GM21360 (cell line): ENCODE results near the gene ARHGAP10.
"Not testable (repeated sequence)": the region's sequence is repeated elsewhere in the genome, so short reads cannot be mapped to it uniquely, and the experiment has no call there.

Experiments
- ATAC-seq: cut with Tn5 transposase; IDR thresholded peaks from one replicate; pipeline ENCODE4 v1.9.1; 2021; ENCODE audit warnings: mild to moderate bottlenecking, moderate library complexity; ENCODE audit not compliant: unreplicated experiment

The ARHGAP10 gene

GRCh38 chr4:147891476-147892115 is 159.7 kb downstream of the ARHGAP10 start:
- ATAC-seq: no peak

DNA sequence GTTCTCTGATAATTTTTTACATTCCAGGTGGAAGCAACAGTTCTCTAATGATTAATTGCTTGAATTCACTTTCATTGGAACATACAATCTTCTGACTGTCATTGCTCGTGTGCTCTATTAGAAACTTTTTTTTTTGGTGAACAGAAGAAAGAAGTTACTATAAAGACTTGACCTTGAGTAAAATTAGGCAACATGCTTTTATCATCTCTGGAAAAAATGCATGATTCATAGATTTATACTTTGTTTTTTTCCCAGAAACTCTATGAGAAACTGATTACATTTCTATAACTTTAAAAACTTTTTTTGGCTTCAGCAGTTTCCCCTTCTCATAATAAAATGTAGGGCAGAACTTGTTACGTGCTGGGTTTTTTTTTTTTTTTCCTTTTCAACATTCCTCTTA is 167.6 kb downstream of the ARHGAP10 start:
- no peak for ATAC-seq

DNA sequence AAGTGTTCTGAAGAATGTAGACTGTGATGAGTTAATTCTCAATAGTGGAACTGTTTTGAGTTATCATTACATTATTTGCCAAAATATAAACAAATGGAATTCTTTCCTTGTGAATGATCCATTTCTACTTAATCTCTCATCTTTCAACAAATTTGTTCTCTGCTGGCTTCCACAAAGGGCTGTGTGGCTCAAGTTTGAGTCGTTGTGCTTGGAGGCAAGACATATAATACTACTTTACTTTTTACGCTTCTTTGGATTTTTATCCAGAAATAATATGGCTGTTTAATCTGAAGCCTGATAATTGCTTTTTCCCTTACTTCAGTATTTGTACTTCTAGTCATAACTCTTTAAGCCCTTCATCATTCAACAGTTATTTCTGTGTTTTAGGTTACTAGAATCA is 169.5 kb downstream of the ARHGAP10 start:
- no peak for ATAC-seq

DNA sequence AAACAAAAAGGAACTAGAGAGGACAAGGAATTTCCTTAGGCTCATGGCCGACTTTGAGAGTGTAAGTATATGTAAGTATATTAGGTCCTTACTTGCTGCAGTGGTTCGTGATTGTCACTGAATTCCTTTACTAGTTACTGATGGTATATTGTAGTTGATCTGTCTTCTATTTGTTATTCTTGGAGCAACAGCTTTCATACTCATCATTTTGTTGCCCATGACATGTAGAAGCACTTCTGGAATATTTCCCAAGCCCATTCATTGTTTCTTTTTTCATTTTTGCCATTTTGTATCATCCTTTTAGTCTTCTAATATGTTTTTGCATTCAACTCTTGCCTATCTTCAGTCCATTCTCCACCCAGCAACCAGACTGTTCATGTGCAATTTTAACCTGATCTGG is 170.0 kb downstream of the ARHGAP10 start:
- ATAC-seq: no peak

DNA sequence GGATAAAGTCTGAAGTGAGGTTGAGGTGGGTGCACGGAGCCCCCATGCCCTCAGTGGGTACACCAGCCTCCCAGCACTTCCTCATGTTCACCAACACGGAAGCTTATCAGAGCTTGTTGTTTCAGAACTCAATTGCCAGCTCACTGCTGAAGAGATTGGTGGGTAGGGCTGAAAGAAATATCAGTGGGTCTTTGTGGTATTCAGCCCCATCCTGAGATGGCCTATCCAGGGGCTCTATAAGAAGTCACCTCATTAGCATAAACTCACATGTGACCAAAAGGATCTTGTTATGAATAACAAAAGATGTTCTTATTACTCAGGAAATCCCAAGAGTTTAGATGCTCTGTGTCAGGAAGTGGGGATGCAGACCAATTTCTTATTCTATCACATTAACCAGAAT is 177.3 kb downstream of the ARHGAP10 start:
- no peak for ATAC-seq

DNA sequence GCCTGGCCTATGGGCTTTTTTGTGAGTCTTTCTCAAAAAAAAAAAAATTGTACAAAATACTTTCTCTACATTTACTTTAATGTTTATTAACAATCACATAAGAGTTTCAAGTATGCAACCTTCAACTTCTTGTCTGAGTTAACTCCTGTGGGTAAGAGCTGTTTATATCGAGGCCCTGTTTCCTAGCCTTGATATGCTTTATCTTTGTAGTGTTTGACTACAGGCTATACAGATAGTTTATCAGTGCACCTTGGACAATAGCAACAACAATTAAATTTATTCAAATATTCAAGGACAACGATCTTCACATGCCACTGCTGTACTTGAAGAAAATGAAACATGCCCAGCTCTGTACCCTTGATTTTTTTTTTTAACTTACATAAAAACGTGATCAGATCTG is 178.4 kb downstream of the ARHGAP10 start:
- ATAC-seq: no peak

DNA sequence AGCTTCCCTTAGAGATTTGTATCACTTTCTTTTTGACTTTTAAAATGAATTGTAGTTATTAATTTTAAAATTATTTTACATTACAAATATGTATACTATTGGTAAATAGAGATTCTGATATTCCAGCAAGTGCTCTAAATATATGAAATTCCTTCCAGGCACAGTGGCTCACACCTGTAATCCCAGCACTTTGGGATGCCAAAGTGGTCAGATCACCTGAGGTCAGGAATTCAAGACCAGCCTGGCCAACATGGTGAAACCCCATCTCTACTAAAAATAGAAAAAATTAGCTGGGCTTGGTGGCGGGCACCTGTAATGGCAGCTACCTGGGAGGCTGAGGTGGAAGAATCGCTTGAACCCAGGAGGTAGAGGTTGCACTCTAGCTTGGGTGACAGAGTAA is 180.2 kb downstream of the ARHGAP10 start:
- not testable (repeated sequence) for ATAC-seq

GRCh38 chr4:147913137-147913536 is 181.2 kb downstream of the ARHGAP10 start:
- ATAC-seq: no peak

DNA sequence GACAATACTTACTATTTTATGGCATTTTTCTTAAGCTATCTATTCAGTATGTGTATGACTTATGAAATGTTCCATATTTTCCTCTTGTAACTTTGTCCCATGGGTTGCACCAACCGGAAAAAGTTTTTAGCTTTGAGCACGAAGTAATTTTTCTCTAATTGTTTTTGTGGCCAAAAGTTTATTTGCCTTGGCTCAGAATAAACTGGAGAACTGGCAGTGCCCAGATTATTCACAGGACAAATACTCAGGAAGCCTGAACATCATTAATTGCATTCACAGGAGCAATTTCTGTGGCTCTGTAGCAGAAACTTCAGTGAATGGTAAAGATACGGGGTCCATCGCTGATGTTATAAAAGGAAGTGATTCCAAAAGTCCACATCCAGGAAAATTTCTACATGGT is 184.5 kb downstream of the ARHGAP10 start:
- ATAC-seq: no peak

DNA sequence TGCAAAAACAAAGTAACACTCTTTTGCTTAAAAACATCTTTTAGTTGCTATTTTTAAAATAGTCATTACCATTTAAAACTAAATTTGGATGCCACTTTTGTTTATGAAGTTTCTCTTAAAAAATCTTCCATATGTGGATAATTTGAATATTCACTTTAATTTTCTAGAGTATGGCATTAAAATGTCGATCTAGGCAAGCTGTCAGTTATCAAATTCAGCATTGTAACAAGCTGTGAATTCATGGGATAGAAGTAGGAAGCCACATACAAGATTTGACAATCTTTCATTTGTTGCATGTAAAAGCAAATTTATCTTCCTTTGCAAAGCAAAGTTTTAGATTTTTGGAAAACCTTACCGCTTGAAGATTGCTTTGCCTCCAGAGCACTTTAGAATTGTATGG is 191.5 kb downstream of the ARHGAP10 start:
- no peak for ATAC-seq

DNA sequence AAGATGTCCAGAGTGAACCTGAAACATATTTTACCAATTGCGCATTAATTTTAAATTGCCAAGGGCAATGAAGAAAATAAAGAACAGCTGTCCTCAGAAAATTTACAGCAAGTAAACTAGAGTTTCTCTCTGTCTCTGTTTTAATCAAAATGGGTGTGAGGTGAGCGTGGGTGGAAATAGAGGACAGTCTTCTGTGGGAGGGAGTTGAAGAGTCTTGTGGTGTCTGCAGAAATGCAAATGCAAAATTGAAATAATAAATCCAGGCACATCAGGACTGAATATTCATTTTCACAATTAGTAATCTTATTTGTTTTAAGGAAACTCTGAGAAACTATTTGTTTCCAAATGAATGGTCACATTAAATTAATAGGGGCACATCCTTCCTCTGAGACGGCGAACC is 192.0 kb downstream of the ARHGAP10 start:
- ATAC-seq: no peak

DNA sequence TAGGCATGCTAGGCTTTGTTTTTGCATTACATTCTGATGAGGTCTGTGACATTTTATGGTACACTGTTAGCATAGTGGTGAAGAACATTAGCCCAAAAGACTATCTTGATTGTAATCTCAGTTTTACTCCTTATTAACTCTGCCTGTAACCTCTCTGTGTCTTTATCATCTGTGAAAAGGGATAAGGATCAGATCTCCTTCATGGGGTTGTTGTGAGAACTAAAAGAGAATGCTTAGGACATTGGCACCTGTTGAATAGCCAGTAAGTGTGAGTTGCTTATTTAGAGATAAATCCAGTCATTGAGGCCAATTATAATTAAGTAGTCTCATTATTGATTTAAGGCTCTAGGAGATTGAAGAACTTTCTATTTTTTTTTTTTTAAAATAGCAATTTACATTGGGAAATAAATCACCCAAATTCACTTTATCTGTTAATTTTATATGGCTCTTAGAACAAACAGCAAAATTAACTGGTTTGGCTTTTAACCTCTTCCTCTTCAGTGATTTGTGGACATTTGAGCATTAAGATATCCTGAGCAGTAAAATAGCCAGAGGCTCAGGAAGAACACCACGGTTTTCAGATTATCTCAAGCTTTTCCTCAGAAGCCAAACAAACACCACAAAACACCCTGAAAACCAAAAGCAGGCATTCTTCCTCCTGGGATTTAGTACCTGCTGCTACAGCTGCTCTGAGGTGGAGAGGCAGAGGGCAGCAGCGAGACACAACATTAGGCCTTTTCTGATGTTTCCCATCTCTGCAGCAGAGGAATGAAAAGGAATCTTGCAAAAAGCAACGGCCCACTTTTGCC is 192.9 kb downstream of the ARHGAP10 start:
- no peak for ATAC-seq

GRCh38 chr4:147927377-147928137 is 195.7 kb downstream of the ARHGAP10 start:
- ATAC-seq: no peak

GRCh38 chr4:147928400-147928799 is 196.5 kb downstream of the ARHGAP10 start:
- ATAC-seq: no peak

GRCh38 chr4:147929746-147930145 is 197.9 kb downstream of the ARHGAP10 start:
- no peak for ATAC-seq

DNA sequence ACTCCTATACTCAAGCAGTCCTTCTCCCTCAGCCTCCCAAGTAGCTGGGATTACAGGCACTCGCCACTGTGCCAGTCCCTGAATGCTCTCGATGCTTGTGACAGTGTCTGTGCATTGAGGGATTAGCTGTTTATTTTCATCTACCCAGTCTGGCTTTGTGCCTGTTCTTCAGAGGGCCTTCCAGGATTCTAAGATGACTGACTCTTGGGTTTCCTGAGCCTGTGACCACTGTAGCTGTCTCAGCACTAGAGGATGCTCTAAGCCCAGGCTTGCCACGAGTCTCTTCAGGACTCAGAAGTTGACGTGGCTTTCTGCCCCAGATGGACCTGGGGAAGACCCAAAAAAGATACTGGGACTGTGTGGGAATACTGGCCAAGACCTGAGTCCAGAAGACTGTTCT is 201.4 kb downstream of the ARHGAP10 start:
- no peak for ATAC-seq

DNA sequence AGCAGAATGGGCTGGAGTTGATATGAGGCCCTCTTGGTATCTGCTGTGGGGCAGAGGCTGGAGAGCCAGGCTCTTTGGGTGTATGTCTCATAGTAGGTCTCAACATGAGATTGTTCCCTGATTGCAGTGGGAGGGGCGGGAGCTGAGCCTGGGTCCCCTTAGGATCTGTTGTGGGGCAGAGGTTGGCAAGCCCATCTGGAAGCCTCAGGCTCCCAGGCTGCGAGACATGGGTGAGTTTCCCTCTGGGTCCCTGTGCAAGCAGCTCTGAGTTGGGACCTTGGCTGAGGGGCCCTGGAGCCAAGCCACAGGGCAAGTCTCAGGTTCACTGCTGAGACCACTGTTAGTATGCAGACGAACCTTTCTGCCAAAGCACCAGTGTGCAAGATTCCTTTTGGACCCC is 201.9 kb downstream of the ARHGAP10 start:
- no peak for ATAC-seq

GRCh38 chr4:147938496-147938895 is 206.6 kb downstream of the ARHGAP10 start:
- no peak for ATAC-seq

- no peak for ATAC-seq
Measured at GRCh38 chr4:147940171-147940570, 208.3 kb downstream of the ARHGAP10 start.

DNA sequence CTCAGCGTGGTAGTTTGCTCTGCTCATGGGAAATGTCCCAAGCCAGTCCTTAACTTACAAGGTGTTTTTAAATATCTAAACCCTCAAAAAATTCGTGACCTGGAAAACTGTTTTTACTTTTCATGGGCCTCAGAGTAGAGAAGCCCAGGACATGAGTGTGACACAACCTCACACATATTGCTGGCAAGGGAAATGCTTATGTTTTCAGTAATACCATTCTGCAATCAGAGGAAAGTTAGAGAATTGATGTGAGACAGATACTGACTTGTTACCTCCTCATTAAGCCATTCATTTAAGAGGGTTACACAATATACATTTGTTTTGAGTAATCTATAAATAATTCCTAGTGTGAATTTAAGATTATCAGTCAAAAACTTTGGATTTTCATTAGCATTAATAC is 209.5 kb downstream of the ARHGAP10 start:
- ATAC-seq: no peak

- ATAC-seq: peak; percentile 39
Measured at GRCh38 chr4:147942729-147943128, 210.8 kb downstream of the ARHGAP10 start.

GRCh38 chr4:147943159-147943638 is 211.3 kb downstream of the ARHGAP10 start:
- ATAC-seq: peak; percentile 91
